Activated naive CD8-positive, alpha-beta T cell (primary cell): ENCODE data around the gene MLLT1.
A peak's percentile ranks its signal among the peaks of the same experiment; 100 is the strongest.

Experiments
- H3K27ac Mint-ChIP-seq: one replicate; pipeline ENCODE4 v1.8.0; 2021; ENCODE audit warnings: mixed read lengths
- H3K27me3 Mint-ChIP-seq: one replicate; pipeline ENCODE4 v1.8.0; 2021; ENCODE audit warnings: mixed read lengths
- H3K36me3 Mint-ChIP-seq: one replicate; pipeline ENCODE4 v1.8.0; 2021; ENCODE audit warnings: mixed read lengths
- H3K4me1 Mint-ChIP-seq: one replicate; pipeline ENCODE4 v1.8.0; 2021; ENCODE audit warnings: low read depth, mixed read lengths
- H3K4me3 Mint-ChIP-seq: one replicate; pipeline ENCODE4 v1.8.0; 2021; ENCODE audit warnings: mild to moderate bottlenecking, mixed read lengths
- H3K9me3 Mint-ChIP-seq: one replicate; pipeline ENCODE4 v1.8.0; 2021; ENCODE audit warnings: low read depth, mixed read lengths

Gene MLLT1

GRCh38 chr19:6238643-6239281 lies 41.0 kb downstream of the MLLT1 start:
- no peaks in the 10 kb centered on the region for H3K9me3 Mint-ChIP-seq
- H3K4me3 Mint-ChIP-seq = no peak overlapping the region
- H3K36me3 Mint-ChIP-seq = peaks cover 5% of the 10 kb centered on the region
- H3K4me1 Mint-ChIP-seq = peaks cover 49% of the 10 kb centered on the region
- H3K27ac Mint-ChIP-seq = no peak overlapping the region
- H3K27me3 Mint-ChIP-seq = no peaks in the 10 kb centered on the region

- Mint-ChIP-seq H3K4me1 (peaks cover 44% of the 10 kb centered on the region), H3K27me3 (no peaks in the 10 kb centered on the region), H3K9me3 (no peaks in the 10 kb centered on the region), H3K36me3 (peaks cover 5% of the 10 kb centered on the region), H3K4me3 (no peak overlapping the region), H3K27ac (peak overlapping the region; percentile 38)
These were observed 41.5 kb downstream of the MLLT1 start for GRCh38 chr19:6238256-6238642.

- Mint-ChIP-seq H3K4me1 (peaks cover 41% of the 10 kb centered on the region), H3K27me3 (no peaks in the 10 kb centered on the region), H3K9me3 (no peaks in the 10 kb centered on the region), H3K36me3 (peaks cover 5% of the 10 kb centered on the region), H3K27ac (no peak overlapping the region), H3K4me3 (no peak overlapping the region)
These were observed 43.2 kb downstream of the MLLT1 start for GRCh38 chr19:6236310-6237291.

- no peaks in the 10 kb centered on the region for H3K27me3 Mint-ChIP-seq
- no peak overlapping the region for H3K27ac Mint-ChIP-seq
- peaks cover 5% of the 10 kb centered on the region for H3K36me3 Mint-ChIP-seq
- no peak overlapping the region for H3K4me3 Mint-ChIP-seq
- H3K4me1 Mint-ChIP-seq = peaks cover 40% of the 10 kb centered on the region
- H3K9me3 Mint-ChIP-seq = no peaks in the 10 kb centered on the region
These were observed 44.5 kb downstream of the MLLT1 start for GRCh38 chr19:6235031-6235951.

GRCh38 chr19:6234527-6234926 lies 45.2 kb downstream of the MLLT1 start:
- Mint-ChIP-seq H3K36me3 (peaks cover 3% of the 10 kb centered on the region), H3K27me3 (no peaks in the 10 kb centered on the region), H3K27ac (no peak overlapping the region), H3K4me1 (peaks cover 38% of the 10 kb centered on the region), H3K9me3 (no peaks in the 10 kb centered on the region), H3K4me3 (no peak overlapping the region)

- peaks cover 34% of the 10 kb centered on the region for H3K4me1 Mint-ChIP-seq
- peaks cover 3% of the 10 kb centered on the region for H3K36me3 Mint-ChIP-seq
- H3K4me3 Mint-ChIP-seq = no peak overlapping the region
- H3K27ac Mint-ChIP-seq = no peak overlapping the region
- no peaks in the 10 kb centered on the region for H3K27me3 Mint-ChIP-seq
- no peaks in the 10 kb centered on the region for H3K9me3 Mint-ChIP-seq
These were observed 45.8 kb downstream of the MLLT1 start for GRCh38 chr19:6233827-6234511.

- H3K4me3 Mint-ChIP-seq = no peak overlapping the region
These were observed 46.5 kb downstream of the MLLT1 start for GRCh38 chr19:6233056-6233826.

GRCh38 chr19:6232601-6233055 lies 47.1 kb downstream of the MLLT1 start:
- Mint-ChIP-seq H3K9me3 (no peaks in the 10 kb centered on the region), H3K27ac (no peak overlapping the region), H3K36me3 (no peaks in the 10 kb centered on the region), H3K27me3 (no peaks in the 10 kb centered on the region), H3K4me3 (no peak overlapping the region), H3K4me1 (peaks cover 22% of the 10 kb centered on the region)

More at GRCh38 chr19:6233056-6233826, 46.5 kb downstream of the MLLT1 start:
- Mint-ChIP-seq H3K27ac (no peak overlapping the region), H3K4me1 (peaks cover 27% of the 10 kb centered on the region), H3K9me3 (no peaks in the 10 kb centered on the region), H3K36me3 (peaks cover 3% of the 10 kb centered on the region), H3K27me3 (no peaks in the 10 kb centered on the region)

- Mint-ChIP-seq H3K4me3 (no peak overlapping the region), H3K27ac (no peak overlapping the region), H3K27me3 (no peaks in the 10 kb centered on the region), H3K9me3 (no peaks in the 10 kb centered on the region), H3K36me3 (no peaks in the 10 kb centered on the region), H3K4me1 (peaks cover 21% of the 10 kb centered on the region)
These were observed 48.8 kb downstream of the MLLT1 start for GRCh38 chr19:6230991-6231448.

- H3K4me1 Mint-ChIP-seq = peaks cover 14% of the 10 kb centered on the region
- no peak overlapping the region for H3K27ac Mint-ChIP-seq
These were observed 49.6 kb downstream of the MLLT1 start for GRCh38 chr19:6229951-6230712.

GRCh38 chr19:6229216-6229913 lies 50.4 kb downstream of the MLLT1 start:
- Mint-ChIP-seq H3K27me3 (no peaks in the 10 kb centered on the region), H3K4me3 (peak overlapping the region; percentile 18), H3K27ac (peak overlapping the region; percentile 2), H3K9me3 (no peaks in the 10 kb centered on the region), H3K36me3 (no peaks in the 10 kb centered on the region), H3K4me1 (peaks cover 6% of the 10 kb centered on the region)

More at GRCh38 chr19:6229951-6230712, 49.6 kb downstream of the MLLT1 start:
- H3K9me3 Mint-ChIP-seq = no peaks in the 10 kb centered on the region
- H3K4me3 Mint-ChIP-seq = no peak overlapping the region
- no peaks in the 10 kb centered on the region for H3K27me3 Mint-ChIP-seq
- no peaks in the 10 kb centered on the region for H3K36me3 Mint-ChIP-seq

GRCh38 chr19:6228551-6229215 lies 51.1 kb downstream of the MLLT1 start:
- Mint-ChIP-seq H3K4me1 (peaks cover 5% of the 10 kb centered on the region), H3K9me3 (no peaks in the 10 kb centered on the region), H3K27me3 (no peaks in the 10 kb centered on the region), H3K4me3 (no peak overlapping the region), H3K36me3 (no peaks in the 10 kb centered on the region), H3K27ac (no peak overlapping the region)
